Measurements from ENCODE around the gene ACER2.
A peak's percentile ranks its signal among the peaks of the same experiment; 100 is the strongest.
"Not testable (repeated sequence)": the region's sequence is repeated elsewhere in the genome, so short reads cannot be mapped to it uniquely, and the experiment has no call there.

ACER2 gene

GRCh38 chr9:19408693-19409400 lies at the start of gene ACER2:
ACER2 (plus strand) TSS chr9:19409009; CDS start chr9:19409085, 76 bp downstream.
- peak within 1 kb of the TSS; percentile 22 for H3K27ac Mint-ChIP-seq
- H3K4me3 Mint-ChIP-seq: peak within 1 kb of the TSS; percentile 94
- peaks cover 2% of the 10 kb centered on the region for H3K36me3 Mint-ChIP-seq
- peaks cover 13% of the 10 kb centered on the region for H3K4me1 Mint-ChIP-seq (ENCODE audit: low read depth)
- H3K9me3 Mint-ChIP-seq (ENCODE audit: low read depth): no peaks in the 10 kb centered on the region
- H3K27me3 Mint-ChIP-seq: no peaks in the 10 kb centered on the region

GRCh38 chr9:19369107-19369506 lies 39.7 kb upstream of the ACER2 start:
- H3K36me3 Mint-ChIP-seq: peaks cover 7% of the 10 kb centered on the region
- H3K9me3 Mint-ChIP-seq (ENCODE audit: low read depth): no peaks in the 10 kb centered on the region
- H3K4me1 Mint-ChIP-seq (ENCODE audit: low read depth): no peaks in the 10 kb centered on the region
- H3K27ac Mint-ChIP-seq: no peak overlapping the region
- H3K4me3 Mint-ChIP-seq: no peak overlapping the region
- H3K27me3 Mint-ChIP-seq: no peaks in the 10 kb centered on the region

GRCh38 chr9:19371942-19372341 lies 36.9 kb upstream of the ACER2 start:
- H3K4me1 Mint-ChIP-seq (ENCODE audit: low read depth): peaks cover 14% of the 10 kb centered on the region
- no peak overlapping the region for H3K27ac Mint-ChIP-seq

GRCh38 chr9:19372567-19372966 lies 36.2 kb upstream of the ACER2 start:
- Mint-ChIP-seq H3K36me3 (peaks cover 21% of the 10 kb centered on the region), H3K4me3 (no peak overlapping the region), H3K9me3 (ENCODE audit: low read depth) (no peaks in the 10 kb centered on the region), H3K27ac (no peak overlapping the region), H3K27me3 (no peaks in the 10 kb centered on the region), H3K4me1 (ENCODE audit: low read depth) (peaks cover 20% of the 10 kb centered on the region)

More at GRCh38 chr9:19371942-19372341, 36.9 kb upstream of the ACER2 start:
- H3K4me3 Mint-ChIP-seq: no peak overlapping the region
- no peaks in the 10 kb centered on the region for H3K9me3 Mint-ChIP-seq (ENCODE audit: low read depth)
- H3K27me3 Mint-ChIP-seq: no peaks in the 10 kb centered on the region
- peaks cover 16% of the 10 kb centered on the region for H3K36me3 Mint-ChIP-seq

GRCh38 chr9:19373527-19373926 lies 35.3 kb upstream of the ACER2 start:
- Mint-ChIP-seq H3K9me3 (ENCODE audit: low read depth) (no peaks in the 10 kb centered on the region), H3K36me3 (peaks cover 29% of the 10 kb centered on the region), H3K27ac (peak overlapping the region; percentile 34)

GRCh38 chr9:19375538-19375937 lies 33.3 kb upstream of the ACER2 start:
- H3K9me3 Mint-ChIP-seq (ENCODE audit: low read depth): no peaks in the 10 kb centered on the region
- H3K27me3 Mint-ChIP-seq: no peaks in the 10 kb centered on the region
- H3K4me1 Mint-ChIP-seq (ENCODE audit: low read depth): peaks cover 36% of the 10 kb centered on the region
- H3K27ac Mint-ChIP-seq: peak overlapping the region; percentile 89
- H3K36me3 Mint-ChIP-seq: peaks cover 42% of the 10 kb centered on the region
- peak overlapping the region; percentile 49 for H3K4me3 Mint-ChIP-seq

More at GRCh38 chr9:19373527-19373926, 35.3 kb upstream of the ACER2 start:
- Mint-ChIP-seq H3K4me1 (ENCODE audit: low read depth) (peaks cover 27% of the 10 kb centered on the region), H3K4me3 (peak overlapping the region; percentile 23), H3K27me3 (no peaks in the 10 kb centered on the region)

GRCh38 chr9:19376931-19377330 lies 31.9 kb upstream of the ACER2 start:
- H3K27me3 Mint-ChIP-seq: no peaks in the 10 kb centered on the region
- peak overlapping the region; percentile 97 for H3K4me3 Mint-ChIP-seq
- peaks cover 44% of the 10 kb centered on the region for H3K4me1 Mint-ChIP-seq (ENCODE audit: low read depth)
- peak overlapping the region; percentile 99 for H3K27ac Mint-ChIP-seq
- peaks cover 47% of the 10 kb centered on the region for H3K36me3 Mint-ChIP-seq
- H3K9me3 Mint-ChIP-seq (ENCODE audit: low read depth): no peaks in the 10 kb centered on the region

GRCh38 chr9:19378164-19378563 lies 30.6 kb upstream of the ACER2 start:
- Mint-ChIP-seq H3K9me3 (ENCODE audit: low read depth) (no peaks in the 10 kb centered on the region), H3K4me3 (peak overlapping the region; percentile 97), H3K4me1 (ENCODE audit: low read depth) (peaks cover 47% of the 10 kb centered on the region), H3K27ac (peak overlapping the region; percentile 99), H3K27me3 (no peaks in the 10 kb centered on the region), H3K36me3 (peaks cover 46% of the 10 kb centered on the region)

GRCh38 chr9:19378647-19379046 lies 30.2 kb upstream of the ACER2 start:
- H3K27ac Mint-ChIP-seq: peak overlapping the region; percentile 99
- H3K36me3 Mint-ChIP-seq: peaks cover 44% of the 10 kb centered on the region

GRCh38 chr9:19379283-19379682 lies 29.5 kb upstream of the ACER2 start:
- Mint-ChIP-seq H3K4me1 (ENCODE audit: low read depth) (peaks cover 47% of the 10 kb centered on the region), H3K27ac (peak overlapping the region; percentile 99), H3K27me3 (no peaks in the 10 kb centered on the region), H3K9me3 (ENCODE audit: low read depth) (no peaks in the 10 kb centered on the region), H3K4me3 (peak overlapping the region; percentile 97), H3K36me3 (peaks cover 42% of the 10 kb centered on the region)

More at GRCh38 chr9:19378647-19379046, 30.2 kb upstream of the ACER2 start:
- Mint-ChIP-seq H3K4me1 (ENCODE audit: low read depth) (peaks cover 47% of the 10 kb centered on the region), H3K9me3 (ENCODE audit: low read depth) (no peaks in the 10 kb centered on the region), H3K27me3 (no peaks in the 10 kb centered on the region), H3K4me3 (peak overlapping the region; percentile 97)

GRCh38 chr9:19379697-19380046 lies 29.1 kb upstream of the ACER2 start:
- no peaks in the 10 kb centered on the region for H3K9me3 Mint-ChIP-seq (ENCODE audit: low read depth)
- H3K27ac Mint-ChIP-seq: peak overlapping the region; percentile 99
- H3K36me3 Mint-ChIP-seq: peaks cover 42% of the 10 kb centered on the region
- peak overlapping the region; percentile 97 for H3K4me3 Mint-ChIP-seq
- H3K4me1 Mint-ChIP-seq (ENCODE audit: low read depth): peaks cover 47% of the 10 kb centered on the region
- H3K27me3 Mint-ChIP-seq: no peaks in the 10 kb centered on the region

GRCh38 chr9:19380826-19381075 lies 28.1 kb upstream of the ACER2 start:
- H3K4me3 Mint-ChIP-seq: peak overlapping the region; percentile 97
- no peaks in the 10 kb centered on the region for H3K27me3 Mint-ChIP-seq
- H3K27ac Mint-ChIP-seq: peak overlapping the region; percentile 99
- peaks cover 44% of the 10 kb centered on the region for H3K4me1 Mint-ChIP-seq (ENCODE audit: low read depth)
- H3K36me3 Mint-ChIP-seq: peaks cover 42% of the 10 kb centered on the region
- H3K9me3 Mint-ChIP-seq (ENCODE audit: low read depth): no peaks in the 10 kb centered on the region

- H3K27me3 Mint-ChIP-seq: no peaks in the 10 kb centered on the region
- H3K9me3 Mint-ChIP-seq (ENCODE audit: low read depth): no peaks in the 10 kb centered on the region
- H3K27ac Mint-ChIP-seq: no peak overlapping the region
- peaks cover 36% of the 10 kb centered on the region for H3K4me1 Mint-ChIP-seq (ENCODE audit: low read depth)
- peaks cover 35% of the 10 kb centered on the region for H3K36me3 Mint-ChIP-seq
- H3K4me3 Mint-ChIP-seq: peak overlapping the region; percentile 97
Observed at GRCh38 chr9:19381656-19382055, 27.2 kb upstream of the ACER2 start.

GRCh38 chr9:19385212-19385611 lies 23.6 kb upstream of the ACER2 start:
- not testable (repeated sequence) for H3K4me3 Mint-ChIP-seq, H3K36me3 Mint-ChIP-seq

GRCh38 chr9:19385786-19386501 lies 22.9 kb upstream of the ACER2 start:
- Mint-ChIP-seq H3K27ac (no peak overlapping the region), H3K4me1 (ENCODE audit: low read depth) (peaks cover 9% of the 10 kb centered on the region), H3K9me3 (ENCODE audit: low read depth) (no peaks in the 10 kb centered on the region), H3K4me3 (no peak overlapping the region), H3K27me3 (peaks cover 1% of the 10 kb centered on the region), H3K36me3 (peaks cover 3% of the 10 kb centered on the region)

More at GRCh38 chr9:19385212-19385611, 23.6 kb upstream of the ACER2 start:
- H3K4me1 Mint-ChIP-seq (ENCODE audit: low read depth): peaks cover 14% of the 10 kb centered on the region
- H3K27ac Mint-ChIP-seq; H3K9me3 Mint-ChIP-seq (ENCODE audit: low read depth); H3K27me3 Mint-ChIP-seq: not testable (repeated sequence)
